ENCODE data around the gene SPHK2.
A peak's percentile ranks its signal among the peaks of the same experiment; 100 is the strongest.
"Not testable (repeated sequence)": the region's sequence is repeated elsewhere in the genome, so short reads cannot be mapped to it uniquely, and the experiment has no call there.

The SPHK2 gene, protein sequence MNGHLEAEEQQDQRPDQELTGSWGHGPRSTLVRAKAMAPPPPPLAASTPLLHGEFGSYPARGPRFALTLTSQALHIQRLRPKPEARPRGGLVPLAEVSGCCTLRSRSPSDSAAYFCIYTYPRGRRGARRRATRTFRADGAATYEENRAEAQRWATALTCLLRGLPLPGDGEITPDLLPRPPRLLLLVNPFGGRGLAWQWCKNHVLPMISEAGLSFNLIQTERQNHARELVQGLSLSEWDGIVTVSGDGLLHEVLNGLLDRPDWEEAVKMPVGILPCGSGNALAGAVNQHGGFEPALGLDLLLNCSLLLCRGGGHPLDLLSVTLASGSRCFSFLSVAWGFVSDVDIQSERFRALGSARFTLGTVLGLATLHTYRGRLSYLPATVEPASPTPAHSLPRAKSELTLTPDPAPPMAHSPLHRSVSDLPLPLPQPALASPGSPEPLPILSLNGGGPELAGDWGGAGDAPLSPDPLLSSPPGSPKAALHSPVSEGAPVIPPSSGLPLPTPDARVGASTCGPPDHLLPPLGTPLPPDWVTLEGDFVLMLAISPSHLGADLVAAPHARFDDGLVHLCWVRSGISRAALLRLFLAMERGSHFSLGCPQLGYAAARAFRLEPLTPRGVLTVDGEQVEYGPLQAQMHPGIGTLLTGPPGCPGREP

DNA sequence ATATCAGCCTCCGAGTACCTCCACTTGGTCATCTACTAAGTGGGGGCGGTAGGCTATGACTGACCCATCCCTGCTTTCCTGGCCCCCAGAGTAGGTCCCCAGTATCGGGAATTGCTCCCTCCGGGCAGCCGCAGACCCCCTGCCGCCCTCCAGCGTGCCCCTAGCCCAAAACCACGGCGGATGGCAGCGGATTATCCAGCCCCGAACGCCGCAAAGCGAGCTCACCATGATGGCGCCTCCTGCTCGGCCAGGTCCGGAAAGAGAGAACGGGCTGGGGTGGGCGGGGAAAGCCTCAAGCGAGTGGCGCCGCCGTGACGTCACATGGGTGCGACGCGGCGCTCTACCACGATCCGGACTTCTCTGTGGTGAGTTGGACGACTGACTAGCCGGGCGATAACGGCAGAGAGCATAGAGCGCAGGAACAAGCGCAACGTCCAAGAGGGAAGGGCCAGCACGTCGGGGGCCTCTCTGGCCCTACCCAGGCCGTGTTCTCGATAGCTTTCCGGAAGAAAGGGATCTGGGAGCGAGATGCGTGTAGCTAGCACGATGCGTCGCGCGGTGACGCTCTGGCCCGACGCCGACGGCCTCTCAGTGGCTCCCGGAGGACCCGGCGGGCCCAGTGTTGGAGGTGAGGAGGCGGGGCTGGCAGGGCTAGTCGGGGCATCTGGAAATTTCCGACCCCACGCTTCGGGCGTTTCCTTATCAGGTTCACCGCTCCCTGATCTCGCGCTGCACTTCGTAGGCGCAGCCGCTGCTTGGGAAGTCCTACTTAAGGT, at the start of gene SPHK2, which contains the start of gene RPL18:
TSS of gene SPHK2 (plus strand) at position 591 of the 776 bp plus-strand sequence. CDS start 1,009 bp downstream, outside the sequence.
TSS of gene RPL18 (minus strand) at position 263 of the 776 bp plus-strand sequence. CDS start at position 228, 35 bp downstream.
- peak within 1 kb of the TSS; percentile 94 for H3K4me3 ChIP-seq (ENCODE audit: low read depth, low read length)
- H2AFZ ChIP-seq (ENCODE audit: low read length, unreplicated experiment): no peak within 1 kb of the TSS
- peaks cover 17% of the 10 kb centered on the region for H3K4me1 ChIP-seq (ENCODE audit: control insufficient read depth, insufficient read depth, low read length, unreplicated experiment)
- H3K27ac ChIP-seq (ENCODE audit: low read depth, low read length): peak within 1 kb of the TSS; percentile 88
- peaks cover 44% of the 10 kb centered on the region for H3K79me2 ChIP-seq (ENCODE audit: control insufficient read depth, insufficient read depth, low read length, unreplicated experiment)
- H3K36me3 ChIP-seq (ENCODE audit: insufficient read depth, low read length): peaks cover 18% of the 10 kb centered on the region; the same call in 1 of the 2 replicates
- H3K27me3 ChIP-seq (ENCODE audit: insufficient read depth, low read length): no peaks in the 10 kb centered on the region

DNA sequence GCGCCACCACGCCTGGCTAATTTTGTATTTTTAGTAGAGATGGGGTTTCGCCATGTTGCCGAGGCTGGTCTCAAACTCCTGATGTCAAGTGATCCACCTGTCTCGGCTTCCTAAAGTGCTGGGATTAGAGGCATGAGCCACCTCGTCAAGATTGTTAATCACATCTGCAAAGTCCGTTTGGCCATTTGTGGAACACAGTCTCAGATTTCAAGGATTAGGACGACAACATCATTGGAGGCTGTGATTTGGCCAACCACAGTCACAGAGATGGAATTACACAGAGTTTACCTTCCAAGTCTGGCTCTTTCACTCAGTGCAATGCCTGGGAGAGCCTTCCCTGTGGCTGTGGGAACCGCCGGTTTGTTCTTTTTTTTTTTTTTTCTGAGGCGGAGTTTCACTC, 49.5 kb upstream of the SPHK2 start:
- Histone ChIP-seq H3K79me2 (ENCODE audit: control insufficient read depth, insufficient read depth, low read length, unreplicated experiment) (no peaks in the 10 kb centered on the region), H3K27me3 (ENCODE audit: insufficient read depth, low read length) (no peaks in the 10 kb centered on the region), H3K36me3 (ENCODE audit: insufficient read depth, low read length) (no peaks in the 10 kb centered on the region), H3K4me3 (ENCODE audit: low read depth, low read length) (no peak overlapping the region), H2AFZ (ENCODE audit: low read length, unreplicated experiment) (no peak overlapping the region), H3K27ac (ENCODE audit: low read depth, low read length) (no peak overlapping the region), H3K4me1 (ENCODE audit: control insufficient read depth, insufficient read depth, low read length, unreplicated experiment) (peaks cover 3% of the 10 kb centered on the region)

DNA sequence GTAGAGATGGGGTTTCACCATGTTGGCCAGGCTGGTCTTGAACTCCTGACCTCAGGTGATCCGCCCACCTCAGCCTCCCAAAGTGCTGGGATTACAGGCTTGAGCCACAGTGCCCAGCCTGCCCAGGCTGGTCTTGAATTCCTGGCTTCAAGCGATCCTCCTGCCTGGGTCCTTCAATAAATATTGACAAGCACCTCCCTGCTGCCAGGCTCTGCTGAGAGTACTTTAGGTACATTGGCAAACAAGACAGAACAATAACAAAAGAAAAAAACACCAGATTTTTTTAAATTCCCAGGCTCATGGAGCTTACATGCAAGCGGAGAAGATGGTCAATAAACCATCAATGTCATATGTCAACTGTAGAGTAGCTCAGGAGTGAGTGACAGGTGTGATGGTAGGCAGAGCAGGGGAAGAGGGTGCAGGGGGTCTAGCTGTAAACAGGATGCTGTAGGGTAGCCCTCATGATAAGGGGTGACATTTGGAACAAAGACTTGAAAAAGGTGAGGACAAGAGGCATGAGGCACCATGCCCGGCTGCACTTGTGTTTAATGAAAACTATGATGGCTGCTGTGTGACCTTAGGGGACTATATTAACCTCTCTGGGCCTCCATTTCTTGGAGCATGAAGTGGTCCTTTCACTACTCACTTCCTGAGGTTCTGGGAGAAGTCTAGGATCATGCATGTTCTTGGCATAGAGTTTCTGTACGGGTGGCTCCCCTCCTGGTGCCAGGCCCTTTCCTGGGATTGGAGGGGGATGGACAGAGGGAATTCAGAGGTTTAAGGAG, 47.7 kb upstream of the SPHK2 start:
- Histone ChIP-seq H3K4me1 (ENCODE audit: control insufficient read depth, insufficient read depth, low read length, unreplicated experiment) (peaks cover 3% of the 10 kb centered on the region), H3K4me3 (ENCODE audit: low read depth, low read length) (no peak overlapping the region), H3K27ac (ENCODE audit: low read depth, low read length) (no peak overlapping the region), H2AFZ (ENCODE audit: low read length, unreplicated experiment) (no peak overlapping the region), H3K79me2 (ENCODE audit: control insufficient read depth, insufficient read depth, low read length, unreplicated experiment) (no peaks in the 10 kb centered on the region), H3K27me3 (ENCODE audit: insufficient read depth, low read length) (no peaks in the 10 kb centered on the region), H3K36me3 (ENCODE audit: insufficient read depth, low read length) (no peaks in the 10 kb centered on the region)

DNA sequence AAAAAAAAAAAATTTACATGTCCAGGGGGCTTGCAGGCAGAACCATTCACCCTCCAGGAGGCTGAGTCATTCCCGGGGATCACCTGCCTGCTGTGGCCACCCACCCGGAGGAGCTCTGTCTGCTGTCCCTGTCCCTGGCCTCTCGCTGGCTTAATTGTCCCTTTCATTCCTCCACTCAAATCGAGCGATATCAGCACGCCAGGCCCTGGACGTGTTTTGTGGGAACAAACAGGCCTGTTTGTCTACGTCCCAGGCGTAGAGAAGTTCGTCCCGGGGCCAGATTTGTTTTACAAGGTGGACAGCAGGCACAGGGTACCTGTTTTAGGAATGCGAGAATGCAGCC, 46.2 kb upstream of the SPHK2 start:
- H3K27ac ChIP-seq (ENCODE audit: low read depth, low read length): no peak overlapping the region
- H3K4me1 ChIP-seq (ENCODE audit: control insufficient read depth, insufficient read depth, low read length, unreplicated experiment): peaks cover 3% of the 10 kb centered on the region
- no peaks in the 10 kb centered on the region for H3K79me2 ChIP-seq (ENCODE audit: control insufficient read depth, insufficient read depth, low read length, unreplicated experiment)
- no peaks in the 10 kb centered on the region for H3K27me3 ChIP-seq (ENCODE audit: insufficient read depth, low read length)
- H3K4me3 ChIP-seq (ENCODE audit: low read depth, low read length): no peak overlapping the region
- no peaks in the 10 kb centered on the region for H3K36me3 ChIP-seq (ENCODE audit: insufficient read depth, low read length)
- no peak overlapping the region for H2AFZ ChIP-seq (ENCODE audit: low read length, unreplicated experiment)

DNA sequence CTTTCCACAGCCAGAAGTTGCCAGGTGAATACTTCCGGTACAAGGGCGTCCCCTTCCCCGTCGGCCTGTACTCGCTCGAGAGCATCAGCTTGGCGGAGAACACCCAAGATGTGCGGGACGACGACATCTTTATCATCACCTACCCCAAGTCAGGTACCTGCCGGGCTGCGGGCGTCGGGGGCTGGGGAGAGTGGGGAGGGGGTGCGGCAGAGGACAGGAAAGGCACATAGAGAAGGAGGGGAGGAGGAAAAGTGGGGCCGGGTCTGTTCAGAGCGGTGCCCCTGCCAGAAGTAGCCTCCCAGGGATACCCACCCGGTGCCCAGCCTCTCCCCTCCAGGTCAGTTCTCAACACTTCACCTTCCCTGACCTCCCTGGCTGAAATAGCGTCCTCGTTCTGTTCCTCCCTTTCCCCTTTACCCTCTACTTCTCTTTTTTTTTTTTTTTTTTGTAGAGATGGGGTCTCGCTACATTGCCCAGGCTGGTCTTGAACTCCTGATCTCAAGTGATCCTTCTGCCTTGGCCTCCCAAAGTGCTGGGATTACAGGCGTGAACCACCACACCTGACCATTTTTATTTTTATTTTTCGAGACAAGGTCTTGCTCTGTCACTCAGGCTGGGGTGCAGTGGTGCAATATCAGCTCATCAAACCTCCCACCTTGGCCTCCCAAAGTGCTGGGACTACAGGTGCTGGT, 43.2 kb upstream of the SPHK2 start:
- Histone ChIP-seq H3K27ac (ENCODE audit: low read depth, low read length) (no peak overlapping the region), H3K4me3 (ENCODE audit: low read depth, low read length) (no peak overlapping the region), H3K36me3 (ENCODE audit: insufficient read depth, low read length) (no peaks in the 10 kb centered on the region), H3K27me3 (ENCODE audit: insufficient read depth, low read length) (no peaks in the 10 kb centered on the region), H2AFZ (ENCODE audit: low read length, unreplicated experiment) (no peak overlapping the region), H3K4me1 (ENCODE audit: control insufficient read depth, insufficient read depth, low read length, unreplicated experiment) (peaks cover 3% of the 10 kb centered on the region), H3K79me2 (ENCODE audit: control insufficient read depth, insufficient read depth, low read length, unreplicated experiment) (no peaks in the 10 kb centered on the region)

DNA sequence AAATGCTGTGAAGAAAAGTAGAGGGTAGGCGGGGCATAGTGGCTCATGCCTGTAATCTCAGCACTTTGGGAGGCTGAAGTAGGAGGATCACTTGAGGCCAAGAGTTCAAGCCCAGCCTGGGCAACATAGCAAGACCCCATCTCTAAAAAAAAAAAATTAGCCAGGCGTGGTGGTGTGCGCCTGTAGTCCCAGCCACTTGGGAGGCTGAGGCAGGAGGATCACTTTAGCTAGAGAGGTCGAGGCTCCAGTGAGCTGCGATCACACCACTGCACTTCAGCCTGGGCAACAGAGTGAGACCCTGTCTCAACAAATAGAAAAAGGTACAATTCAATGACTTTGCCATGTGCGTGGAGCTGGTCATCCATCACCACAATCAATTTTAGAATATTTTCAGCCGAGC, 41.4 kb upstream of the SPHK2 start:
- not testable (repeated sequence) for H3K27ac ChIP-seq (ENCODE audit: low read depth, low read length); H3K36me3 ChIP-seq (ENCODE audit: insufficient read depth, low read length); H3K4me1 ChIP-seq (ENCODE audit: control insufficient read depth, insufficient read depth, low read length, unreplicated experiment); H3K27me3 ChIP-seq (ENCODE audit: insufficient read depth, low read length); H3K79me2 ChIP-seq (ENCODE audit: control insufficient read depth, insufficient read depth, low read length, unreplicated experiment); H2AFZ ChIP-seq (ENCODE audit: low read length, unreplicated experiment); H3K4me3 ChIP-seq (ENCODE audit: low read depth, low read length)

DNA sequence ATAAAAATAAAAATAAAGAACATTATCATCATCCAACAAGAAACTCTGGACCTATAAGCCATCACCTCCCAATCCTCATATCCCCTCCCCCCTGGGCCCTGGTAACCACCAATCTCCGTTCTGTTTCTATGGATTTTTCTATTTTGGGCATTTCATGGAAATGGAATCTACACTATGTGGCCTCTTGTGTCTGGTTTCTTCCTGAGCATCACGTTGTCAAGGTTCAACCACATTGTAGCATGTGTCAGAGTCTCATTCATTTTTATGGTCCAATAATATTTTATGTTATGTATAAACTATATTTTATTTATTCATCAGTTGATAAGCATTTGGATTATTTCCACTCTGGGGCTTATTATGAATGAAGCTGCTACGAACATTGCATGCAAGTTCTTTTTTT, 40.4 kb upstream of the SPHK2 start:
- Histone ChIP-seq H3K27me3 (ENCODE audit: insufficient read depth, low read length) (no peaks in the 10 kb centered on the region), H3K36me3 (ENCODE audit: insufficient read depth, low read length) (no peaks in the 10 kb centered on the region), H3K4me1 (ENCODE audit: control insufficient read depth, insufficient read depth, low read length, unreplicated experiment) (peaks cover 3% of the 10 kb centered on the region), H3K79me2 (ENCODE audit: control insufficient read depth, insufficient read depth, low read length, unreplicated experiment) (no peaks in the 10 kb centered on the region), H3K27ac (ENCODE audit: low read depth, low read length) (no peak overlapping the region), H3K4me3 (ENCODE audit: low read depth, low read length) (no peak overlapping the region), H2AFZ (ENCODE audit: low read length, unreplicated experiment) (no peak overlapping the region)

DNA sequence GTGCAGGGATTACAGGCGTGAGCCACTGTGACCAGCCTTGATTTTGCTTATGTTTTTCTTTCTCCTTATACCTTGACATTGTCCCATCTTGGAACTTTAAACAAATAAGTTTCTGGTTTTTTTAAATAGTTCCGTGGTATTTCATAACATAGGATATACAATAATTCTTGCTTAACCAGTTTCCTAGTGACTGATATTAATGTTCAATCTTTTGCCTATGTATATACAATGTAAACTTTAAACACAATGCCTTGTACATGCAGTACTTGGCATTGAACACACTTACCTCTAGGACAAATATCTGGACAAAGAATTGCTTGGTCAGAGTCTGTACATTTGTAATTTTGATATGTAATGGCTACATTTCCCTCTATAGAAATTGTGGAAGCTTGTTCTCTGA, 37.1 kb upstream of the SPHK2 start:
- H3K27ac ChIP-seq (ENCODE audit: low read depth, low read length): no peak overlapping the region
- no peak overlapping the region for H3K4me3 ChIP-seq (ENCODE audit: low read depth, low read length)
- no peaks in the 10 kb centered on the region for H3K79me2 ChIP-seq (ENCODE audit: control insufficient read depth, insufficient read depth, low read length, unreplicated experiment)
- H3K36me3 ChIP-seq (ENCODE audit: insufficient read depth, low read length): no peaks in the 10 kb centered on the region
- no peak overlapping the region for H2AFZ ChIP-seq (ENCODE audit: low read length, unreplicated experiment)
- H3K4me1 ChIP-seq (ENCODE audit: control insufficient read depth, insufficient read depth, low read length, unreplicated experiment): peaks cover 3% of the 10 kb centered on the region
- no peaks in the 10 kb centered on the region for H3K27me3 ChIP-seq (ENCODE audit: insufficient read depth, low read length)

DNA sequence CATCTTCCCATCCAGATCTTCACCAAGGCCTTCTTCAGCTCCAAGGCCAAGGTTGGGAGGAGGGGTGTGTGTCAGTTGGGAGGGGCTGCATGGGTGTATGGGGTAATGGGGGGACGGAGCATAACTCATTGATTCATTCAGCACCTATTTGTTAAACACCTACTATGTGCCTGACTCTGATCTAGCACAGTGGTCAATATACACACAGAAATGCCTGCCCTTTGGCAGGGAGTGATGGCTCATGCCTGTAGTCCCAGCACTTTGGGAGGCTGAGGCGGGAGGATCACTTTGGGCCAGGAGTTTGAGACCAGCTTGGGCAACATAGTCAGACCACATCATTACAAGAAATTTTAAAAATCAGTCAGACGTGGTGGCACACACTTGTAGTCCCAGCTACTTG, 31.9 kb upstream of the SPHK2 start:
- Histone ChIP-seq H3K4me3 (ENCODE audit: low read depth, low read length) (no peak overlapping the region), H3K36me3 (ENCODE audit: insufficient read depth, low read length) (no peaks in the 10 kb centered on the region), H3K4me1 (ENCODE audit: control insufficient read depth, insufficient read depth, low read length, unreplicated experiment) (peaks cover 3% of the 10 kb centered on the region), H3K27ac (ENCODE audit: low read depth, low read length) (no peak overlapping the region), H3K27me3 (ENCODE audit: insufficient read depth, low read length) (no peaks in the 10 kb centered on the region), H2AFZ (ENCODE audit: low read length, unreplicated experiment) (no peak overlapping the region), H3K79me2 (ENCODE audit: control insufficient read depth, insufficient read depth, low read length, unreplicated experiment) (no peaks in the 10 kb centered on the region)

Data from ACC112 (cell line).